Measurements from ENCODE around the gene CBX1. TPM values are rescaled to one million over a fixed set of nuclear protein-coding genes. Genes with fewer than 3 reads are reported as not detected.

Gene CBX1
- total and polyA plus RNA-seq, 2 of the 13 experiments (the other 11 are each of a cell fraction or from before 2014, with no cell fraction given), result 17.8 to 108 TPM

- TF ChIP-seq FOXO4 (CRISPR knock-in tag; conservative IDR thresholded peaks at IDR 0.05) (0 out of 2 replicates have a peak, but pooled peaks have one; percentile 13), ZNF761 (CRISPR knock-in tag; conservative IDR thresholded peaks at IDR 0.05) (peak; percentile 96), BHLHE40 (IDR thresholded peaks at IDR 0.05; ENCODE audit: low read length) (no peak), THAP9 (CRISPR knock-in tag; IDR thresholded peaks at IDR 0.05; ENCODE audit: borderline replicate concordance) (peak; percentile 84; the same call in 1 of the 2 replicates), ZNF317 (CRISPR knock-in tag; IDR thresholded peaks at IDR 0.05) (0 out of 2 replicates have a peak, but pooled peaks have one; percentile 50), ZNF318 (CRISPR knock-in tag; IDR thresholded peaks at IDR 0.05) (peak; percentile 93), ZNF557 (CRISPR knock-in tag; IDR thresholded peaks at IDR 0.05) (no peak), AKAP8 (CRISPR knock-in tag; IDR thresholded peaks at IDR 0.05) (no peak), ATF5 (CRISPR knock-in tag; IDR thresholded peaks at IDR 0.05; ENCODE audit: low read depth) (peak; percentile 94), ZBTB37 (CRISPR knock-in tag; IDR thresholded peaks at IDR 0.05) (peak; percentile 37; the same call in 1 of the 2 replicates), ZNF788 (CRISPR knock-in tag; IDR thresholded peaks at IDR 0.05; ENCODE audit: borderline replicate concordance) (no peak)
Measured at GRCh38 chr17:48047741-48048383, 53.4 kb downstream of the CBX1 start, which contains the start of gene NFE2L1 (continued).
